ENCODE results near the gene ZNF827.
A peak's percentile ranks its signal among the peaks of the same experiment; 100 is the strongest.

Gene ZNF827

GRCh38 chr4:145736241-145736831 is 202.3 kb downstream of the ZNF827 start:
- no peak for DNase-seq (ENCODE audit: low read depth)
- TF ChIP-seq CTCF (IDR thresholded peaks at IDR 0.05; ENCODE audit: control insufficient read depth, insufficient read depth, low read depth, low read length, missing control alignments): no peak
- no peak overlapping the region for H3K4me3 ChIP-seq (ENCODE audit: control insufficient read depth, low read depth, low read length)

GRCh38 chr4:145735827-145736226 is 202.8 kb downstream of the ZNF827 start:
- no peak for TF ChIP-seq CTCF (IDR thresholded peaks at IDR 0.05; ENCODE audit: control insufficient read depth, insufficient read depth, low read depth, low read length, missing control alignments)

GRCh38 chr4:145735347-145735675 is 203.3 kb downstream of the ZNF827 start:
- TF ChIP-seq CTCF (IDR thresholded peaks at IDR 0.05; ENCODE audit: control insufficient read depth, insufficient read depth, low read depth, low read length, missing control alignments): no peak
- peak; percentile 89 for DNase-seq (ENCODE audit: low read depth)
- no peak overlapping the region for H3K4me3 ChIP-seq (ENCODE audit: control insufficient read depth, low read depth, low read length)

More at GRCh38 chr4:145735827-145736226, 202.8 kb downstream of the ZNF827 start:
- no peak for DNase-seq (ENCODE audit: low read depth)
- no peak overlapping the region for H3K4me3 ChIP-seq (ENCODE audit: control insufficient read depth, low read depth, low read length)

GRCh38 chr4:145734576-145735346 is 203.9 kb downstream of the ZNF827 start:
- peak; percentile 97 for DNase-seq (ENCODE audit: low read depth)
- peak overlapping the region; percentile 20 for H3K4me3 ChIP-seq (ENCODE audit: control insufficient read depth, low read depth, low read length)

GRCh38 chr4:145734031-145734430 is 204.6 kb downstream of the ZNF827 start:
- TF ChIP-seq CTCF (IDR thresholded peaks at IDR 0.05; ENCODE audit: control insufficient read depth, insufficient read depth, low read depth, low read length, missing control alignments): no peak
- H3K4me3 ChIP-seq (ENCODE audit: control insufficient read depth, low read depth, low read length): peak overlapping the region; percentile 20
- no peak for DNase-seq (ENCODE audit: low read depth)

More at GRCh38 chr4:145734576-145735346, 203.9 kb downstream of the ZNF827 start:
- no peak for TF ChIP-seq CTCF (IDR thresholded peaks at IDR 0.05; ENCODE audit: control insufficient read depth, insufficient read depth, low read depth, low read length, missing control alignments)

- DNase-seq (ENCODE audit: low read depth): peak; percentile 63
- no peak for TF ChIP-seq CTCF (IDR thresholded peaks at IDR 0.05; ENCODE audit: control insufficient read depth, insufficient read depth, low read depth, low read length, missing control alignments)
- peak overlapping the region; percentile 49 for H3K4me3 ChIP-seq (ENCODE audit: control insufficient read depth, low read depth, low read length)
Observed at GRCh38 chr4:145732895-145733880, 205.4 kb downstream of the ZNF827 start.

Data from AG09309 (cell line).